ENCODE data around the gene TARBP1. TPM values are rescaled to one million over a fixed set of nuclear protein-coding genes. Genes with fewer than 3 reads are reported as not detected.

Gene TARBP1
- total RNA-seq, 2 experiments from 2014 or later: 38.4 to 39.6 TPM

DNA sequence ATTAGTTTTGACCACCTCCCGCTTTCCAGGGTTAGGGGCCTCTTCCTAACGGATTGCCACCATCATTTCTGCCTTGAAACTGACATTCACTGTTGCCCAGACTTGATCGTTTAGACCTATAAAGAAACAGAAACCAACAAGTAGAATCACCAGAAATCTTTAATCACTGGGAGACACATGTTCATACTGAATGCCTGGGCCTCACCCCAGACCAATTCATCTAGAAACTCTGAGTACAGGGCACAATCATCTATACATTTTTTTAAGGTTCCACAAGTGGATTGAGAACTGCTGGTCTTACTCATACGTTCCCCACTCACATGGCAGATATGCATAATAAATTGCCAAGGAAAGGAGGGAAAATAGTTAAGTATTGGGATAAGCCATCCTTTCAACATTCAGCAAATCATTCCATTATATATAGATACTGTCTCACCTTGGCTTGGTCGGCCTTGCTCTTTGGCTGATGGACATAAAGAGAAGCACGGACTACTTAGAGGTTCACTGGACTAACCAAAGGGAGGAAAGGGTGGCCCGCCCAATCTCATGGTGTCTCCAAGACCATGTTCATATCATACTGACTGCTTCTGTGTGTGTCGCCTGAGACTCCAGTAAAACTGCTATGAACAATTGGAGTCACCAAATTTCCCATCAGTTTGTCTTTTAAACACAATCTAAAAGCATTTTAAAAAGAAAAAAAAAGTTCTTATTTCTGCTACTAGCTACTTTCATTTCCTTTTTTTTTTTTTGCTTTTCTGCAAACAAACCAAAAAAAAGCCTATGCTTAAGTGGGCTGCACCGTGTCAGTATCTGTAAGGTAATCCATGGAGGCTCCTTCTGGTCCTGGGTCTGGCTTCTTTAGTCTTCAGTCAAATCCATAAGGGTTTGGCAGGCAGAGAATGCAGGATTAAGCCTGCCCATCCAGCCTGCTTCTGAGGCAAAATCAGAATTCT lies 9.4 kb upstream of the TARBP1 start:
- ChIA-PET POLR2A (interaction anchor here (0.6 to 1.5 kb wide), 3 partner anchors 10 to 438 kb away, joined by 3 to 5 read pairs (median 4); no protein-coding TSS in a partner anchor), CTCF (interaction anchor here (1.2 to 2.0 kb wide), 2 partner anchors 12 to 616 kb away, joined by 3 to 8 read pairs; no protein-coding TSS in a partner anchor)

DNA sequence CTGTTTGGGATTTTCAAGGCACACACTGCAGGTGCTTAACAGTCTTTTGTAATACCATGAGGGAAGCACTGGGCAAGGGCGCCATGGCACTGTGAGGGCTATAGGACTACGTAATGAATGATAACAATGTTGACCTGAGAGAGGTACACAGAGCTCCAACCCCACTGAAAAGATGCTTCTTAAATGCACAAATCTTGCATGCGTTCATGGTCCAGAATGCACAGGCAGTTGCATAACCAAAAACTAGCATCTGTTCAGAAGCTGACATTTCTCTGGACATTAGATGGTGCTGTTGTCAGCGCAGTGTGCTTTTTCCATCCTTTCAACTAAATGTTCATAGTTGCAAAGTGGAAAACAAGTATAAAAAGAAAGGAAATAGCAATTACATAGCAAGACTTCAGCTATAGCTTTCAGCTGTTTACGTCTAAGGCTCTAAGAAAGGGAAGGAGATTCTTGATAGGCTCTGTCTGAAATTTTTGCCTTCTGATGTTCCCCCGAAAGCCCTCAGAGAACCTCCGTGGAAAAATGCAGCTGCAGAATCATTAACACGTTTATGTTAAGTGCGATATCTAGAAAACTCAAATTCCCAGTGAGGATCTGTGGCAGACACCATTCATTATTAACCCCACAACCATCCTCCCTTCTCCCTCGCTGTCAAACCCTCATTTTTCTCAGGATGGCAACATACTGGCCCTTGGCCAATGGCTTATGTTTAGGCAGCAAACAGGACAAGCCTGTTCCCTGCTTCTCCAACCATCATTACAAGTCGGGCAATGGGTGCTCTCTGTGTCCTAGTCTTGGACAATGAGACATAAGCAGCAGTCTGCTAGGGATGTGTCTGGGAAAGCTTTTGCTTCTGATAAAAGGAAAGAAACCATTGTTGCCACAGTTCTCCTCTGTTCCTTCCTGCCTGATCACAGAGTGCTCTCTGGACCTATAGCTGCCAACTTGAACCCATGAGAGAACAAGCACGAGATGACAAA lies 8.2 kb upstream of the TARBP1 start:
- POLR2A ChIA-PET: interaction anchor here (1.0 to 1.5 kb wide), 4 partner anchors 8 to 439 kb away, joined by 3 to 5 read pairs (median 3); no protein-coding TSS in a partner anchor
- CTCF ChIA-PET: interaction anchor here (1.1 to 2.0 kb wide), 2 partner anchors 8 to 13 kb away, joined by 3 to 8 read pairs; no protein-coding TSS in a partner anchor

DNA sequence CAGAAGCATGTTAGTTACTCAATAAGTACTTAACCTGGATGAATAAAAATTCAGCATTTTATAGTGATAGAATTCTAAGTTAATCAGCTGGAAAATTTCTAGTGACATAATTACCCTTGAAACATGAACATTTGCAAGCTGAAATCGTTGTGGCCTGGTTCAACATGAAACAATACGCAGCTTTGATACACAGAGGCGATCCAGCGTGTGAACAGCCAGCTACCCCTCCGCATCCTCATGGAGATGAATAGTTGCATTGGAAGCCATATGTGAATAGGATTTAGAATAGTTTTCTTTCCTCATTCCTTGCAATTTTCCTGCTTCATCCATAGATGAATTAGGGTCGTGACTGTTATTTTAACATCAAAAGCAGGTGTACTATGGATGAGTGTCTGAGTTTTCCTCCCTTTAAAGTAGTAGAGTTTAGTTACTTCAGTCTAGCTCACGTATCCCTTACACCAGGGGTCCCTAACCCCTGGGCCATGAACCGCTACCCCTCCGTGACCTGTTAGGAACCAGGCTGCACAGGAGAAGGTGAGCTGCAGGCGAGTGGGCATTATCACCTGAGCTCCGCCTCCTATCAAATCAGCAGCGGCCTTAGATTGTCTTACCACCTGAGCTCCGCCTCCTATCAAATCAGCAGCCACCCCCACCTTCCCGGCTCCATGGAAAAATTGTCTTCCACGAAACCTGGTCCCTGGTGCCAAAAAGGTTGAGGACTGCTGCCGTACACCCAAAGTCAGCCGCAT lies 6.2 kb upstream of the TARBP1 start:
- ChIA-PET POLR2A (no interaction called here), CTCF (interaction anchor here (0.6 to 1.0 kb wide), 2 partner anchors 14 to 513 kb away, joined by 3 to 4 read pairs; no protein-coding TSS in a partner anchor)

DNA sequence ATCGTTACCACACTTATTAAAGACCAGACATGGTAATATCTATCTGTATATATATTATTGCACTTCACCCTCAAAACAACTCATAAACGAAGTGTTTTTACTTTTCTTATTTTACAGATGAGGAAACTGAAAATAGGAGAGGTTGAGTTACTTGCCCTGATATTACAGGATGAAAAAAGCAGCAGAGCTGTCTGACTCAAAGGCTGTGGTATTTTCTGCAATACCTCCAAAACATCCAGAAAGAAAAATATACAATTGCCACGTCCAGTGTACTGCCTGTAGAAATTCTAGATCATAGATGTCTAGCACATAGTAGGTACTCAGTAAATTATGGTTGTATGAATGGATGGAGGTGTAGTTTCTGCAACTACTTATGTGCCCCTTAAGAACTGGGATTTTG lies 5.2 kb upstream of the TARBP1 start:
- ChIA-PET CTCF (interaction anchor here (0.6 to 1.0 kb wide), 4 partner anchors 15 to 1798 kb away, joined by 3 to 4 read pairs (median 3); partner anchors contain the start of gene ERO1B), POLR2A (no interaction called here)

DNA sequence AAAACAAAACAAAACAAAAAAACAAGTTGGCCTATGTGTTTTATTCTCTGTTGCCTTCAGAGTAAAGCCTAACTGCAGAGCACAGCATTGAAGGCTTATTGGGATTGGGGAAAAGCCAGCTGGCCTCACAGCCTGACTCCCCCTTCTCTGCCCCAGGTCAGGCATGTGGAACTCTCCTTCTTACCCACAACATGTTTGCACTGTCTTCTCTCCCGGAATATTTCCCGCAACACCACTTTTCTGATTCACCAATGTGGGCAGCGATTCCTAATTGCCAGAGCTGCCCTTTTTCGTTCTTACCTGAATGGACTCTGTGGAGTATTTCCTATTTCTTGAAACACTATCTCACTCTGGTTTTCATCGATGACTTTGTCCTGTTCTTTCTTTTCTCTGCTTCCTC lies 2.8 kb upstream of the TARBP1 start:
- ChIA-PET POLR2A (no interaction called here), CTCF (interaction anchor here (0.6 to 1.4 kb wide), 2 partner anchors 602 to 851 kb away, joined by 3 read pairs; no protein-coding TSS in a partner anchor)

DNA sequence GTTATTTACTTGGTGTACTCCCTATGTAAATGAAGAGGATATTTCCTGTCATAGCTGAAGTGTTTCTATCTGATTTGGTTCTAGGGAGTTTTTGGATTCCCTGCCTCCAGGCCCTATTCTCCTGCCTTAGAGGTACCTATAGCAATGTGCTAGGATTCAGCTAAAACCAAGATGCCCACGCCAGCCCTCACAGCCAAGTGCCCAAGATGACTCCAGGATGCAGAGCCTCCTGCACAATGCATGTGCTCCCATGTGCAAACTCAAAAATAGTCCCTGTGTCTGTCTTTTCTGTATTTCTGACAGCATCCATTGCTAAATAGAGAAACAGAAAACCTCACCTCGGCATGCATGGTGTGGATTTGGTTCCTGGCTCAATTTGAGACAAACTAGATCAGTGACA lies 887 bp upstream of the TARBP1 start:
- CTCF ChIA-PET: no interaction called here
- POLR2A ChIA-PET: interaction anchor here (0.6 kb wide), 1 partner anchor 36 kb away, joined by 3 read pairs; no protein-coding TSS in a partner anchor

DNA sequence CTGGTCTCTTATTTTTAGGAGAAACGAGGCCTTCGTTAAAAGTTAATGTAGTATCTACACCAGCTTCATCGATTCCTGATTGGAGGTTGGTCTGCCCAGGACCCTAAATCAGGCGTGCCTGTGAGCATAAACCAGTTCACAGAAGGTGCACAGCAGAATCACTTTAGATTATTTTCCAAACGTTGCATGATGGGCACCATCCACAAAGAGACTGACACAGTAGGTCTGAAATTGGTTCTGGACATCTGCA lies 256 bp upstream of the TARBP1 start:
- POLR2A ChIA-PET: interaction anchor here (0.6 to 1.1 kb wide), 2 partner anchors 37 to 106 kb away, joined by 3 read pairs; partner anchors contain the start of gene COA6
- CTCF ChIA-PET: no interaction called here

DNA sequence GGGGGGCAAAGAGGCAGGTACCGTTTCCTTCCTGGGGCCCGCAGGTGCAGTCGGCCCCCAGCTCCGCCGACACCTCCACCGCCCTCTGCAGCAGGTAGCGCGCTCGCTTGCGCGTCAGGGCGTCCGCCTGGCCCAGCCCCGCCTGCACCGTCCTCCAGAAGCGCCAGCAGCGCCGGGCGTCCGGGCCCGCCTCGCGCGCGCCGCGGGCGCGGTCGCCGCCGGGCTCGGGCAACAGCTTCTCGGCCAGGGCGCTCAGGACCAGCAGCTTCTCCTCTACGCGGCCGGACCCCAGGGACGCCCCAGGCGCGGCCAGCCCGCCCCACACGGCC lies 863 bp downstream of the TARBP1 start:
- CTCF ChIA-PET: interaction anchor here (0.9 to 1.5 kb wide), 3 partner anchors 11 to 22 kb away, joined by 3 to 5 read pairs (median 4); no protein-coding TSS in a partner anchor
- POLR2A ChIA-PET: interaction anchor here (0.6 to 1.2 kb wide), 5 partner anchors 9 to 696 kb away, joined by 3 to 5 read pairs (median 3); no protein-coding TSS in a partner anchor

DNA sequence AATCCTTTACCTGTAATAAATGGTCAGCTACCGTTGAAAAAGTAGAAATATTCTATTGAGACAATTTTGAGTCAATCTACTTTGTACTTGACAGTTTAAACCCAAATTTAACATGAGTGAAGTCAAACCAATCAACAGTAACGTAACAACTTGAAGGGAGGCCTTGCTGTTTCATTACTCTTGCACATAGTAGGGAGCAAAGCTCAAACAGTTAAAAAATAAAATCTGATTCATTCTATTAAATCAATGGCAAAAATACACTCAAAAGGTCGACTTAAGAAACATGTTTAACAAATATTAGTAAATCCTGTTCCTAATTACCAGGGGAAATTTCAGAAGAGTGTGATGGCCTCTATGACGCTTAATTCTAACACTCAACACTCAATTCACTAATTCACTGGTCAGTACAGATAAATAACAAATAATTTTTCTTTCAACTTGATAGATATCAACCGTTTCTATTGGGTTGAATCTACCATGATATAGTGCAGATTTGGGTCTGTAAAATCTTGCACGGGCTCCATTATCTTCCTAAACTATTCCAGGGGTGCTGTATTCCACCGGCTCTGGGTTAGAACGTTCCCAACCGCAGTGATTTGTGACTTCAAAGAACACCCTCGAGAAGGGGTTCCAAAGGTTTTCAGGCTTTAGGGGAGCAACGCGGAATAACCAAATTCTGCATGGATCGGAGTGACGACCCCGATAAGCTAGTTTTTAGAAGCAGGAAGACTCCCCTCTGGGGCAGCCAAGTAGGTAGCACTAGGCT lies 1.4 kb downstream of the TARBP1 start:
- ChIA-PET POLR2A (interaction anchor here (0.6 to 1.2 kb wide), 5 partner anchors 10 to 696 kb away, joined by 3 to 5 read pairs (median 3); no protein-coding TSS in a partner anchor), CTCF (interaction anchor here (0.9 to 1.5 kb wide), 3 partner anchors 10 to 22 kb away, joined by 3 to 5 read pairs (median 4); no protein-coding TSS in a partner anchor)

DNA sequence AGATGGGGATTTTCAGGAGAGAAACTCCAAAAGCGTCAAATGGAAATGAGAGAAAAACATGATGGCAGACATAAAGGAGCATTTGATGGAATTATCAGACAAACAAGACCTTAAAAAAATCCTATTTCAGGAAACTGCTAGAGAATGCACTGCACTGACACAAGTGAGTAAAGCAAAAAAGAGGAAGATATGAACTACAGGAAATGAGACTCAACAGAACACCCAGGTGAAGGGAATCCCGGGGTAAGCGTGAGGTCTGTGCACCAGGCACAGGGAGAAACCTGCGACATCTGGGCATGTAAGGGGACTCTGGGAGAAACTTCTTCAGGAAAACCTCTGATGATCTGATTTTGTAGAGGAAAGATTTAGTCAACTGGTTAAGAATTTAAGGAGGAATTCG lies 2.8 kb downstream of the TARBP1 start:
- POLR2A ChIA-PET: no interaction called here
- CTCF ChIA-PET: no interaction called here

DNA sequence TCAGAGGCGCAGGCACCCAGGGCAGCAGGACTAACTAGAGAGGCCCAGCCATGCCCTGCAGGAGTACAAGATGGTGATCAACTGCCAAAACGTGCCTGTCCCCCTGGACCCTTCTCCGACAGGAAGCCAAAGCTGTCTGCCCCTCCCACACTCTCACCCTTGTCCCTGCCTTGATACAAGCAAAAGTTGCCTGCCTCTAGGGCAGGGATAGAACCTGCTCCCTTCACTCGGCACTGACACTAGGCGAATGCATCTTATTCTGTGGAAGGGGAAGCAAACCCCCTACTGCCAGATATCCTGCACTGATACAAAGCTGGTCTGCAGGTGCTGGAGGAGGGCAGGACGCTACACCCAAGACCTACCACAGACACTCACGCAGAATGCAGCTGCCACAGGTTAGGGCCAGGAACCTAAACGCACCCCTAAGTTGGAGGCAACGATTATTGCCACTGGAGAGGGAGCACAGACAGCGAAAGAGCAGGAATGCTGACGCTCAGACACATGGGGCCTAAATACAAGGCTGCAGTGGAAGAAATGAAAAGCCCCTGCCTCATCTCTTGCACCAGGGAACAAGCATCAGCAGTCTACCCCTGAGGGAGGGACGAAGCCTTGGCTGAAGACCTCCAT lies 3.7 kb downstream of the TARBP1 start:
- POLR2A ChIA-PET: no interaction called here
- CTCF ChIA-PET: no interaction called here

DNA sequence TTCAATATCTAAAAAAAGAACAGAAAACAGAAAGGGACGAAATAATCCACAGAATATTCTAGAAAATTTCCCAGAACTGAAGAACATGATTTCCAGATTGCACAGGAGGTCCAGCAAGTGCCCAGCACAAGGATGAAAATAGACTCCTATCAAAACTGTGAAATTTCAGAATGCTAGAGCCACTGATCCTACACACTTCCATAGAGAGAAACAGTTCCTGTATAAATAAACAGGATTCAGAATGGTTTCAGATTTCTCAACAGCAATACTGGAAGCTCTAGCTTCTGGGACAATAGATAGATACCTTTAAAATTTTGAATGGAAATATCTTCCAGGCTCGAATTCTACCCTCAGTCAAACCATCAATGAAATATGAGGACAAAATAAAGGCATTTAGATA lies 4.6 kb downstream of the TARBP1 start:
- ChIA-PET POLR2A (no interaction called here), CTCF (no interaction called here)

DNA sequence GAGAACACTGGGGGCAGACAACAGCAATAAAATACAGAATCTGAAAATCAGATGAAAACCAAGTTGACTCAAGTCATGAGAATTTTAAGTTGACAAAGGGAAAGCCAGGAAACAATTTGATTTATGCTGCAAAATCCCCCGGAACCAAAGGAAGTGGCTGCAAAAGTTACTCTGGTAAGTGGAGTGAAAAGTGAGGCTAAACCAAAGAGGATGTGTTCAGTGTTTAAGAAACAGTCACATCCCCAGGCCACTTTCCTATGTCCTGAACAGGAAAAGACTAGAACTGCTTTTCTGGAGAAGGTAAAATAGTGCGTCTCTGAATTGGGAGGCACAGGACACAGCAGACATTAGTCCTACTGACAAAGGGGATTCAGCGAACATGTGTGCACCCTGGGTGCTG lies 5.9 kb downstream of the TARBP1 start:
- CTCF ChIA-PET: no interaction called here

DNA sequence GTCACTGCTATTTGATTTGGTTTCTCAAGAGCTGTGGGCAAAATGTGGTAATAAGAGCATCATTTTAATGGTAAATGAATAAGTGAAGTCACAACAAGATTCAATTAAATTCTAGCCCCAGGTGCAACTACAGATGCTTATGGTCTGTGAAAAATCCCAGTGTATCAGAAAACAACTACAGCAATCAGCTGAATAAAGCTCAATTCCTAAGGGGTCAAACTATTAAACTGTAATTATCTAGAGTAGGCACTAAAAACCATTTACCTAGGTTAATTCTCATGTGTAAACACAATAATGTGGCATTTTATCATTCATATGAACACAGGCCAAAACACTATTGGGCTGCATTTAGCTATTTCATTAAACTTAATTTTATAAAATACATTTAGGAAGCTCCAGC lies 9.6 kb downstream of the TARBP1 start:
- ChIA-PET POLR2A (interaction anchor here (0.6 kb wide), 1 partner anchor 636 kb away, joined by 11 read pairs; no protein-coding TSS in a partner anchor), CTCF (no interaction called here)

More for the DNA sequence above, 5.9 kb downstream of the TARBP1 start:
- POLR2A ChIA-PET: no interaction called here

DNA sequence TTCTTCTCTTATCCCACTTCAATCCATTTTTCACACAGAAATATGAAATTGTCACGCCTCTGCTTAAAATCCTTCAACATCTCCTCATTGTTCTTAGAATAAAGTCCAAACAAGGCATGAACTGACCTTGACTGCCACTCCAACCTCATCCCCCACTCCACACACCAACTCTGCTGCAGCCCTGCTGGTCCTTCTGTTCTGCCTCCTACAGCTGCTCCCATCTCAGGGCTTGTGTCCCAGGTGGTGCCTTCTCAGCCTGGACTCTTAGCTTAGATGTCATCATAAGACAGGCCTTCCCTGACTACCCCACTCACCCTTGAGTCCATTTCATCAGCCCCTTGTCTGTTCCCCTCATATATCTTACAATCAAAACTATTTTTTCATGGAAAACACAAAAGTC lies 10.4 kb downstream of the TARBP1 start:
- CTCF ChIA-PET: interaction anchor here (0.8 kb wide), 1 partner anchor 15 kb away, joined by 3 read pairs; no protein-coding TSS in a partner anchor
- POLR2A ChIA-PET: no interaction called here

DNA sequence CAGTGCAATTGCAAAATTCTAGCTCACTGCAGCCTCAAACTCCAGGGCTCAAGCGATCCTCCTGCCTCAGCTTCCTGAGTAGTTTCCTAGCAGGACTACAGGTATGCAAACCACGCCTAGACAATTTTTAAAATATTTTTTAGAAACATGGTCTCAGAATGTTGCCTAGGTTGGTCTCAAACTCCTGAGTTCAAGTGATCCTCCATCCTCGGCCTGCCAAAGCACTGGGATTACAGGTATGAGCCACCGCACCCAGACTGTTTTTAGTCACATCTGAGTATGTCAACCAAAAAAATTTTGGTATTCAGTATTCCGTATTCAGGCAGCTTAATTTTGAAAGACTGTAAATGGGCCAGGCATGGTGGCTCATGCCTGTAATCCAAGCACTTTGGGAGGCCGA lies 11.2 kb downstream of the TARBP1 start:
- POLR2A ChIA-PET: no interaction called here
- CTCF ChIA-PET: interaction anchor here (0.8 to 1.6 kb wide), 2 partner anchors 10 to 15 kb away, joined by 3 read pairs; no protein-coding TSS in a partner anchor

DNA sequence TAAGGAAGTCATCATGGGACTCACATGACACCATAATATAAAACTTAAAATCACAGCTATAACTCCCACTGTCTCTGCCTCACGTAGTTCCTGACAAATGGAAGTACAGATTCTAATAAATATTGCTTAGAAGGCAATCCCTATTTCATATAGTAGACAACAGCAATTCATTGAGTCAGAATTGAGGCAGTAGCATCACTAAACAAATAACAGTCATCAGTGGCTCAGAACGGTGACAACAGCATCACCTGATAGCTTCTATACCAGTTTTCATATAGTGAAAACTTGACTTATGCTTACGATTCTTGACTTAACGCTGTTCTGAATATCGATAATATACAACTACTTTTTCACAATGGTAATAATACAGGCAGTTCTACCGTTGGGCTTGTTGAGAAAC lies 12.0 kb downstream of the TARBP1 start:
- ChIA-PET CTCF (interaction anchor here (1.6 kb wide), 1 partner anchor 11 kb away, joined by 3 read pairs; no protein-coding TSS in a partner anchor), POLR2A (no interaction called here)

DNA sequence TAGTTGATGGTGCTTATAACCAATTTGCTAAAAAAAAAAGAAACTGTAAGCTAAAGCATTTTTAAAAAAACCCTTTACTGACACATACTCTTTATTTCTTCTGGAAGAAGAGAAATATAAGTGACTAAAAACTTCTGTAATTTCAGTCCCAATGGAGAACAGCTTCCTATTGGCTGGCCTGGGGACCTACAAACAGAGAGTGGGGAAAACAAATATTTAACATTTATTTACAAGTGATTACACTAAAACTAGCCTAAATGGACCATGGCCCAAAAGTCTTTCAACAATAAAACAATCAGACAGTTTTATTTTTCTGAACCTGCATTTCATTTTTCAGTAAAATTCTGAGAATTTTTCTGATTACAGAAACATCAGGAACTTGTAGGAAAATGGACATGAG lies 15.2 kb downstream of the TARBP1 start:
- POLR2A ChIA-PET: no interaction called here
- CTCF ChIA-PET: no interaction called here
